Activated B cell treated with CpG ODN at 0.5 μM for 24 hours (primary cell): Measurements from ENCODE around the gene PNPLA7. TPM values are rescaled to one million over a fixed set of nuclear protein-coding genes. Genes with fewer than 3 reads are reported as not detected.
A peak's percentile ranks its signal among the peaks of the same experiment; 100 is the strongest.
"Not testable (repeated sequence)": the region's sequence is repeated elsewhere in the genome, so short reads cannot be mapped to it uniquely, and the experiment has no call there.

Source experiments
- ATAC-seq: fragments of 200-7000 bp; cut with Tn5 transposase; one replicate; pipeline ENCODE4 v1.10.0; 2021; ENCODE audit warnings: low read depth, mild to moderate bottlenecking, moderate library complexity
- CTCF ChIA-PET: fragments of 350-600 bp; sonication (Branson Sonifier 250); formaldehyde crosslinking; loops from one replicate; lab custom pipeline; 2021; ENCODE audit warnings: antibody characterized with exemption; lab: Charles Lee
- POLR2A ChIA-PET: fragments of 350-600 bp; sonication (Branson Sonifier 250); formaldehyde crosslinking; loops from one replicate; lab custom pipeline; 2021; ENCODE audit warnings: antibody characterized with exemption; lab: Charles Lee
- DNase-seq: peaks from one replicate; pipeline ENCODE4 v3.0.0; 2022
- H3K27ac Mint-ChIP-seq: one replicate; pipeline ENCODE4 v1.8.0; 2020; ENCODE audit warnings: mixed read lengths
- H3K27me3 Mint-ChIP-seq: one replicate; pipeline ENCODE4 v1.8.0; 2021; ENCODE audit warnings: mixed read lengths
- H3K36me3 Mint-ChIP-seq: one replicate; pipeline ENCODE4 v1.8.0; 2021; ENCODE audit warnings: low read depth, mixed read lengths
- H3K4me1 Mint-ChIP-seq: one replicate; pipeline ENCODE4 v1.8.0; 2021; ENCODE audit warnings: mixed read lengths
- H3K4me3 Mint-ChIP-seq: one replicate; pipeline ENCODE4 v1.8.0; 2020; ENCODE audit warnings: mild to moderate bottlenecking, mixed read lengths
- H3K9me3 Mint-ChIP-seq: one replicate; pipeline ENCODE4 v1.8.0; 2020; ENCODE audit warnings: mixed read lengths
- CTCF ChIP-seq: fragments of 200-600 bp; IDR thresholded peaks from one replicate; pipeline ENCODE4 v1.8.0; 2022; ENCODE audit warnings: antibody characterized with exemption, mild to moderate bottlenecking
- intact Hi-C: fragments of 100-400 bp; cut with micrococcal nuclease; formaldehyde crosslinking; loops from one replicate; pipeline ENCODE4 v1.15.1; 2024
- total RNA-seq: library from RNA; stranded (reverse); gene quantifications from 2 replicates; pipeline ENCODE4 v1.2.3, GENCODE V29; 2022

Gene PNPLA7
- total RNA-seq, 1 donor from 2014 or later = 5.5 TPM

- intact Hi-C loops = no loop called here
- Mint-ChIP-seq H3K36me3 (peaks cover 7% of the 10 kb centered on the region), H3K27me3 (no peaks in the 10 kb centered on the region), H3K27ac (no peak overlapping the region), H3K4me3 (no peak overlapping the region), H3K4me1 (peaks cover 23% of the 10 kb centered on the region), H3K9me3 (no peaks in the 10 kb centered on the region)
- no peak for DNase-seq
- no peak for TF ChIP-seq CTCF
- CTCF ChIA-PET = interaction anchor here (1.0 kb wide), 1 partner anchor 9 kb away, joined by 3 read pairs; no protein-coding TSS in a partner anchor
- POLR2A ChIA-PET = interaction anchor here (1.4 to 1.8 kb wide), 2 partner anchors 30 to 213 kb away, joined by 4 to 7 read pairs; partner anchors contain the start of genes EXD3 and NOXA1
- no peak for ATAC-seq
Observed at GRCh38 chr9:137452761-137453642, 97.2 kb downstream of the PNPLA7 start.

GRCh38 chr9:137452006-137452760 is 98.0 kb downstream of the PNPLA7 start:
- TF ChIP-seq CTCF = no peak
- no peak for ATAC-seq
- POLR2A ChIA-PET = no interaction called here
- no peak overlapping the region for H3K4me3 Mint-ChIP-seq
- no peaks in the 10 kb centered on the region for H3K9me3 Mint-ChIP-seq
- peak; percentile 13 for DNase-seq
- intact Hi-C loops = no loop called here
- H3K36me3 Mint-ChIP-seq = peaks cover 7% of the 10 kb centered on the region
- peaks cover 23% of the 10 kb centered on the region for H3K4me1 Mint-ChIP-seq
- no peak overlapping the region for H3K27ac Mint-ChIP-seq
- CTCF ChIA-PET = no interaction called here
- no peaks in the 10 kb centered on the region for H3K27me3 Mint-ChIP-seq

GRCh38 chr9:137451264-137452005 is 98.8 kb downstream of the PNPLA7 start:
- POLR2A ChIA-PET, intact Hi-C loops, CTCF ChIA-PET, H3K36me3 Mint-ChIP-seq, DNase-seq, H3K27me3 Mint-ChIP-seq, H3K27ac Mint-ChIP-seq, H3K9me3 Mint-ChIP-seq, H3K4me3 Mint-ChIP-seq, ATAC-seq: not testable (repeated sequence)
- H3K4me1 Mint-ChIP-seq = peaks cover 21% of the 10 kb centered on the region

GRCh38 chr9:137450539-137451222 is 99.5 kb downstream of the PNPLA7 start:
- H3K36me3 Mint-ChIP-seq, intact Hi-C loops, ATAC-seq, POLR2A ChIA-PET, H3K4me3 Mint-ChIP-seq, H3K27me3 Mint-ChIP-seq, DNase-seq, H3K27ac Mint-ChIP-seq, CTCF ChIA-PET, H3K9me3 Mint-ChIP-seq: not testable (repeated sequence)
- H3K4me1 Mint-ChIP-seq = peaks cover 19% of the 10 kb centered on the region

GRCh38 chr9:137449931-137450538 is 100.2 kb downstream of the PNPLA7 start:
- Mint-ChIP-seq H3K36me3 (no peaks in the 10 kb centered on the region), H3K4me3 (no peak overlapping the region), H3K27me3 (peaks cover 1% of the 10 kb centered on the region), H3K4me1 (peaks cover 22% of the 10 kb centered on the region), H3K9me3 (no peaks in the 10 kb centered on the region), H3K27ac (no peak overlapping the region)
- ChIA-PET POLR2A (no interaction called here), CTCF (no interaction called here)
- intact Hi-C loops = no loop called here
- DNase-seq (peak; percentile 13), ATAC-seq (no peak)
- no peak for TF ChIP-seq CTCF
